ENCODE data around the gene RPTOR.

RPTOR gene

DNA sequence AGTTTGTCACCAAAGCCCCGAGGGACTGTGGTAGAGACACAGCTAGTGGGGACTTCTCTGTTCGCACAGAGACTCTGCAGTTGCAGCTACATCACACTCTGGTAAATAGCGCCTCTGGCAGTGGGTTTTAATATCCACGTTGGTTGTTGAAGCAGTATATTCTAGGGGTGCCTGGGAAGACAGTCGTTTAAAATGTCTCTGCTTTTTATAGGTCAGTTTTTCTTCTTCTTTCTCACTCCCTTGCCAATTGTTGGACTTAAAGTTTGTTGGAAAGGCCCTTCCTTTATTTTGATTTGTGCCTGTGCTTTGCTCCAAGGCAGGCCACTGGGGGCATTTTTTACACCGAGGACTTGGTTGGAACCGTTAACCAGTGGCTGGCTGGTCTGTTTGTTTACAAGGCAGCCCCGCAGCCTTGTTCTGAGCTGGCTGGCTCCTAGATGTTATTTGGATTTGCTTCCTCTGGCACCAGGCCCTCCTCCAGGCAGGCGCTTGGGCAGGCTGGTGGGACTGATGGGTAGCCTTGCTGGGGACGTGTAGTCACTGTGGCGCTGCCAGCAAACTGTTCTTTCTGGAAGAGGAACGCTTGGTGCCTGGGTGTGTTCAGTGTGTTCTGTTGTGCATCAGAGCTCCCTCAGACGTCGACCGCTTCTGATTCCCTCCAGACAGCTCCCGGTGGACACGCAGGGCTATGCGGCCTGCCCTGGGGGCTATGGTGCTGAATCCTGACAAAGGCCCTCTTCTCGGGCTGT is 228.8 kb downstream of the RPTOR start:
- peak; percentile 57 for DNase-seq

GRCh38 chr17:80774146-80774545 is 229.5 kb downstream of the RPTOR start:
- DNase-seq = no peak

DNA sequence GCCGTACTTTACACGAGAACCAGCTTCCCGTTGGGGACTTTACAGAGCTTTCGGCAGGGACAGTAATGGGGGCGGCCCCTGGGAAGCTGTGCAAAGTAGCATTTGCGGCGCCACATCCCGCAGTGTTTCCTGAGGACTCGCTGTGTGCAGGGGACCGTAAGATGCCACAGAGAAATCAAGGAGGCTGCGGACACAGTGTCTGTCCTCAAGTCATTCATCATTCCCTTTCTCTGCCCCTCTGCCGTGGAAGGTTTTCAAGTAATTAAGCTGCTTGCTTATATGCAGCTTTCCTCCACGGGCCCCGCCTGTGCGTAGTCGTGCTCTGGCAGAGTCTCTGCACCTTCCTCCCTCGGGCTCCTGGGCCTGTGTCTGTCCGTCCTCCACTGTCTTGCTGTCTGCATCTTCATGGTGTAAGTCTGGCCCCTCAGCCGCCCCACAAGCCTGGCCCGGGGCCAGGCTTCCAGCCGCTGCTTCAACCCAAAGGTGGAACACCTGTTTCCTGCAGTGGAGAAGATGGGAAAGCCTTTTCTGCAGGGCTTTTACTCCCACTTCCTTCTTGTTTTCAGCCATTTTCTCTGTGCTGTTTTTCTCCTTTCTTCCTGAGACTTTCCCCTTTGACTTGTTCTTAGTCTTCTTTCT is 230.1 kb downstream of the RPTOR start:
- no peak for DNase-seq

- no peak for DNase-seq
These were observed 231.2 kb downstream of the RPTOR start for GRCh38 chr17:80775863-80776262.

DNA sequence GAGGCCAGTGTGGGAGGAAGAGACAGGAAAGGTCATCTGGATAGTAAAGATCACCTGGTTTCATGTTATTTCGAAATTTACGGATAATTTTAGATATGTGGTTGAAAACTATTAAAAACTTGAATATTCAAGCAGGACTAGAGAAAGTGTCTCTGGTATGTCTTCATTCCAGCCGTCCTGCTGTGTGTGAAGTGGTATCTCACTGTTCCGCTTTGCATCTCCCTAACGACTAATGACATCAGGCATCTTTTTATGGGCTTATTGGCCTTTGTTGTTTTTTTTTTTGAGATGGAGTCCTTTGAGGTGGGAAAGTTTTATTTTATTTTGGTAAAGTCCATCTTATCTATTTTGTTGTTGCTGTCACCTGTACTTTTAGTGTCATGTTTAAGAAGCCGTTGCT is 232.6 kb downstream of the RPTOR start:
- no peak for DNase-seq

DNA sequence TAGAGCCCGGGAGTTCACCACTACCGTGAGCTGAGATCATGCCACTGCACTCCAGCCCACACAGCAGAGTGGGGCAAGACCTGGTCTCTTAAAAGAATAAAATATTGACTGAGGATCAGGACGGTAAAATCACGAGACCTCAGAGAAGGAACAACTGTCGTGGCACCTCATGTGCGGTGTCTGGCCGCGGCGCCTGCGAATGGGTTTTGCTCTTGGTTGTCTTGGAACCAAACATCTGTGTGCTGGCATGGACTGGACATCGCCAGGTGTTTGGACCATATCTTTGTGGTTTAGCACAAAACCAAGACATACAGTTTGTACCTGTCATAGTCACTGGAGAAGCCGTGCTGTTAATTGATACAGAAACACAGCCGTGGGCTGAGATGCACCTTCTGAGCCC is 234.1 kb downstream of the RPTOR start:
- no peak for DNase-seq

DNA sequence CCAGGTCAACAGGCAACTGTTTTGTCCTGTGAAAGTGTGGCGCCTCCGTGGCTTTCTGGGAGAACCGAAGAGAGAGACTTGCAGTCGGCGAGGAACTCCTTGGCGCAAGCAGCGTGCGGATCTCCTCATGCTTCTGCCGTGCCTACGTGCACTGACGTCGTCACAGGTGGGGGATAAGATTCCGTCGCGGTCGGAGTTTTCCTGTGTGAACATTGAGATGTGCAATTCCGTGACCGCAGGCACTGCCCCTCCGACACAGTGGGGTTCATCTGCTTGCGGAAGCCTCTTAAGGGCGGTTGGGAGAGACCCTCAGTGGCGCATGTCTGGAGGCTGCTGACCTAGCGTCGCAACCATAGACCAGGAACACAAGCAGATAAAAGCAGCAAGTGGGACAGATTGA is 234.7 kb downstream of the RPTOR start:
- DNase-seq = no peak

- no peak for DNase-seq
These were observed 235.3 kb downstream of the RPTOR start for GRCh38 chr17:80779961-80780380.

- DNase-seq = no peak
These were observed 236.0 kb downstream of the RPTOR start for GRCh38 chr17:80780381-80781198.

- DNase-seq = no peak
These were observed 236.6 kb downstream of the RPTOR start for GRCh38 chr17:80781211-80781610.

- no peak for DNase-seq
These were observed 237.2 kb downstream of the RPTOR start for GRCh38 chr17:80781807-80782277.

DNA sequence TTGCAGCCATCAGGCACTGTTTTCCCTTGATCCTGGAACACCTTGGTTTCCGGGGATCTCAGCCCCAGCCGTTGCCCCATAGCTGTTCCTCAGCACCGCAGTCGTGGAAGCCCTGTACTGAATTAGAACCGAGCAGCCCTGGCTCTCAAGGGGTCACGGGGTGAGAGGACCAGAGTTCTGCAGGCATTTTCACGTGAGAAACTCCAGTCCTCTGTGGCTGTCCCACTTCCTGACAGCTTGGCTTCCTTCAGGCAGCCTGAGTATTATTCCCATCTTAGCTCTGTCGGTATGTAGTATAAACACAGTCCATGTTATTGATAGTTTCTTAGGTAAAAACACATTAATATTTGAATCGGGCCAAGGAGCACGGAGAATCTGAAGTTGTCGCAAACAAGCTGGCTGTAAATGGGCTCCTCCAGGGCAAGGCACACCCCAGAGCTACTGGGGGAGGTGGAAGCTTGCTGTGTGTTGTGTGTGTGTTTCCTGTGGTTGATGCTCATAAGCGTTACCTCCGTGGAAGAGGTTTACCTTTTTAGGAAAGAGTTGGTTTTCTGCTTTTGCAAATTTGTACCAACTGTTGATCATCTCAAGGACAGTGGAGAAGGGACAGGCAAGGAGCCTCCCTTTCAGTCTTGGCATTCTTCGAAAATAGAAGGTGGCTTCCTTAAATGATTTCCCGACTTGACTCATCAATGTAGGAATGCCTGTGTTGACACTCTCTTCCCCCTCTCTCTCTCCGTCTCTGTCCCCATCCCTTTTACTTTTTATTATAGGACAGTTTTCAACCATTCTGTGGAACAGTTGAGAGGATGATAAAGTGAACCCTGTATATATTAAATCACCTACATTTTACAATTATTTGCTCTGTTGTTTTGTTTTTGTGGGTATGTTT is 238.1 kb downstream of the RPTOR start:
- no peak for DNase-seq

- no peak for DNase-seq
These were observed 238.8 kb downstream of the RPTOR start for GRCh38 chr17:80783486-80783885.

- no peak for DNase-seq
These were observed 239.3 kb downstream of the RPTOR start for GRCh38 chr17:80783971-80784370.

DNA sequence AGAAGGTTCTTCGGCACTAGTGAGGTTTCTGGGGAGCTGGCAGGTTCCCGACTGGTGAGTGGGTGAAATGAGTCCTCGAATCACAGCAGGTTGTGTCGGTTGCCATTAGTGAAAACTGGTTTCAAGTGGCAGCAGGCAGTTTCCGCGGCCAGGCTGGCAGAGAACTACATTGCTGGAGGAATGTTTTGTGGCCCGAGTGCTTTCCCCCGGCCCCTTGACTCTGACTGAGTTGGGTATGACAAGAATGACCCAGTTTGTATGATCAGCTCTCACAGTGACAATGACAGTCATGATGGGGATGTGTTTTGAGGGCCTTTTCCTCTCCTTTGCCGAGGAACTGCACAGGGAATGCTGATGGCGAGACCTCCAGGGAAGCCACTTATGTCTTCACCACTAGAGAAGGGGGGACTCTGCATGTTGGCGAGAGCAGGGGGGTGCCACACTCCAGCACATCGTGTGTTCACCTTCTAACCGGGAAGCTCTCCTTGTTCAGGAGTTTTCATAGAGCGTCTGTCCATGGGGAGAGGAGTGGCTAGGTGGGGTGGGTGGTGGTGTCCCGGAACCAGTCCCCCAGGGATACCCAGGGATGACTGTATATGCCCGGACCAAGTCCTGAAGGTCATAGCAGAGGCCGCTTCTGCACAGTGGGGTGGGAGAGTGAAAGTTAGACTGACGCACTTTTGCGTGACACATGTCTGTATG is 241.0 kb downstream of the RPTOR start:
- DNase-seq = no peak

DNA sequence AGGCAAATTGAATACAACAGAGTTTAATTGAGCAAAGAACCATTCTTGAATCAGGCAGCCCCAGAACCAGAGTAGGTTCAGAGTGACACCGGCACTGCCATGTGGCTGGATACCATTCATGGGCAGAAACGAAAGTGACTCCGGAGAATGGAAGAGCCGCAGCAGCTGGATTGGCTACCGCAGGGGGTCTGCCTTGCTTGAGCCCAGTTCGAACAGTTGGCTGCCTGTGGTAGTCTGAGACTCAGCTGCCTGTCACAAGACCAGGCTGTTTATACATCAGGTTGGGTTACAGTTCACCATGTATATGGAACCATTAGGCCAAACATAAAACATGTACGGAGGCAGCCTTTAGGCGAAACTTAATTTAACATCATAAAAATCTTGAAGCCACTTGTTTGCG is 241.8 kb downstream of the RPTOR start:
- DNase-seq = no peak

- DNase-seq = no peak
These were observed 242.2 kb downstream of the RPTOR start for GRCh38 chr17:80786887-80787286.

DNA sequence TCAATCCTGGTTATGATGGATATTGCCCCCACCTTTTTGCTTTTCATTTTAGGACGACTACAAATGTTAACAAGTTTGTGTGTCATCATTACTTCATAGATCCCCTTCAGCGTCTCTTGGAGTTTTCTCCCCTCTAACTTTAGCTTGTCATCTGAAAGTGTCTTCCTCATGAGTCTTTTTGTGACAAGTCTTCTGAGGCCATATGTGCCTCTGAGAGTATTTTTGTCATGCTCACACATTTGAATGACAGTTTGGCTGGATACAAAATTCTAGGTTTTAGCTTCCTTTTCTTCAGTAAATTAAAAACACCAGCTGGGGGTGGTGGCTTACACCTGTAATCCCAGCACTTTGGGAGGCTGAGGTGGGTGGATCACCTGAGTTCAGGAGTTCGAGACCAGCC is 243.2 kb downstream of the RPTOR start:
- DNase-seq = no peak

DNA sequence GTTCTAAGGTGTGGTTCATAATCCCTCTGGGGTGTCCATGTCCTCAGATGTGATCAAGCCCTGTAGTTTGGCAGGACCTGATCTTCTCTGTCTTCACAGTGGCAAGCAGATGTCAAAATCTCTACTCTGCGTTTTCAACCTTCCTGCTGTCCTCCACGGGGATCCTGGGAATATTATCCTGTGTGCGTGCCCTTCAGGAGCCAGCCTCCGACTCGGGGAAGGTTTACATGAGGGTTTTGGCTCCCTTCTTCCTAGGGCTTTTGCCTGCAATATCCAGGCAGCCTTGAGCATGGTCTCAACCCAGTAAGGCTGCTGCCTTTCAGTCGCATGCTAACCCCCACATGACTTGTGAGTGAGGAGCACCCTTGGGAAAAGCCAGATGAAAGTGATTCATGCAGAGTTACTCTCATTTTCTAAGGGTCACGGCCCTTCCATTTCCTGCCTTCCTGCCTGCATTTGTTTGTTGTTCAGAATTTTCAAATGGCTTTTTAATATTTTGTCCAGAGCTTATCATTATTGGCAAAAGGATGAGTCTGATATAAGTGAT is 244.8 kb downstream of the RPTOR start:
- DNase-seq = peak; percentile 58

DNA sequence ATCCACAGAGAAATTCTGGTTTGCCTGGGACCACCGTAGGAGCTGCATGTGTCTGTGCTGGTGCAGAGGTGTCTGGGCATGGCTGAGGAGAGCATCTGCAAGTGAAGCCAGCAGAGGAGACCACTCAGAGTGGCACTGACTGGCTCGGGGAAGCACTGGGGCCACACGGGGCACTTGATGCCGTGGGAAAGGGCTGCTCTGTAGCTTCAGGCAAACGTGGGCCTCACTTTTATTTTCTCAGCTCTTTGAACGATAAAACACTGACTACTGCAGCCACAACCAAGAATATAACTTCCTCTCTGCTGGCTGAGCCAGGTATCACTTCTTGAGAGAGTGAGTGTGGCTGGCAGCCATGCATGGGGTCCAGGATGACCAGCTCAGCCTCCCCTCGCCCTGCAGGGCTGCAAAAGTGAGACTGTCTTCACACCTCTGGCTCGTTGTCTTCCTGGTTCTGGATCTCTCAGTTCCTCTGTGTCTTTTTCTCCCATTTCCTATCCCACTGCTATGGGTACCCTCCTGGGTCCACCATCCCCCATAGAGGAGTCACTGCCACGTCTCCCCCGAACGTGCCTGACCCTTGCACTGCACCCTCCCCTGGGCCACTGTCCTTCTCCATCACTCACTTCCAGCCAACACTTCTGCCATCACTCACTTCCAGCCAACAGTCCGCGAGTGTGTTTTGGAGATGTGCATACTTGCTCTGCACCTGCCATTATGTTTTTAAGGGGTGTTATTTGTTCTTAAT is 245.6 kb downstream of the RPTOR start:
- DNase-seq = no peak
